ENCODE measurements around the gene POTEG.
"Not testable (repeated sequence)": the region's sequence is repeated elsewhere in the genome, so short reads cannot be mapped to it uniquely, and the experiment has no call there.

- TF ChIP-seq ZNF274 (IDR thresholded peaks at IDR 0.05; ENCODE audit: low read depth, low read length); YY1 (IDR thresholded peaks at IDR 0.05; ENCODE audit: insufficient read depth, insufficient read length); SUZ12 (IDR thresholded peaks at IDR 0.05; ENCODE audit: extremely low read depth, insufficient read depth, insufficient read length): not testable (repeated sequence)
Measured at GRCh38 chr14:19439826-19440225, 5.7 kb upstream of the POTEG start.
